ENCODE data around the gene KRT36.

Gene KRT36

GRCh38 chr17:41521574-41522261, 32.0 kb upstream of the KRT36 start:
- peak; percentile 7 to 14 for DNase-seq

- DNase-seq = no peak
Observed at GRCh38 chr17:41520821-41521521, 31.3 kb upstream of the KRT36 start.

GRCh38 chr17:41519501-41520224, 30.0 kb upstream of the KRT36 start:
- no peak for DNase-seq

- no peak for DNase-seq
Observed at GRCh38 chr17:41518789-41519449, 29.2 kb upstream of the KRT36 start, which contains the start of gene KRT15. TSS of gene KRT15 (minus strand) at chr17:41518890. CDS start at chr17:41518827, 63 bp downstream.

GRCh38 chr17:41518031-41518430, 28.3 kb upstream of the KRT36 start:
- no peak for DNase-seq

GRCh38 chr17:41516830-41517283, 27.1 kb upstream of the KRT36 start:
- no peak for DNase-seq

GRCh38 chr17:41516147-41516829, 26.6 kb upstream of the KRT36 start:
- DNase-seq = no peak

GRCh38 chr17:41513168-41513547, 23.4 kb upstream of the KRT36 start:
- DNase-seq = no peak

- DNase-seq = peak in 1 of 2 donors; percentile 29
Observed at GRCh38 chr17:41512546-41513167, 22.9 kb upstream of the KRT36 start.

GRCh38 chr17:41511716-41512115, 22.0 kb upstream of the KRT36 start:
- DNase-seq = no peak

GRCh38 chr17:41511116-41511515, 21.4 kb upstream of the KRT36 start:
- DNase-seq = no peak

GRCh38 chr17:41510251-41511065, 20.7 kb upstream of the KRT36 start:
- no peak for DNase-seq

- DNase-seq = no peak
Observed at GRCh38 chr17:41507315-41507880, 17.7 kb upstream of the KRT36 start.

GRCh38 chr17:41505809-41506767, 16.4 kb upstream of the KRT36 start:
- peak in 1 of 2 donors; percentile 23 for DNase-seq

GRCh38 chr17:41505007-41505808, 15.5 kb upstream of the KRT36 start, which contains the start of gene KRT13:
TSS of gene KRT13 (minus strand) at chr17:41505612. CDS start at chr17:41505550, 62 bp downstream.
- no peak for DNase-seq

- no peak for DNase-seq
Observed at GRCh38 chr17:41504246-41504977, 14.7 kb upstream of the KRT36 start.

- DNase-seq = no peak
Observed at GRCh38 chr17:41503202-41503601, 13.5 kb upstream of the KRT36 start.
